SU-DHL-6 (cell line): ENCODE data around the gene ETNK2.

Source experiments
- H2AFZ ChIP-seq: fragments of 200-600 bp; sonication (generic); 2 replicates; pipeline ENCODE4 v1.6.1; 2014; ENCODE audit warnings: low read depth, mild to moderate bottlenecking, moderate library complexity, mixed read lengths, antibody characterized with exemption, low read length; ENCODE audit not compliant: severe bottlenecking
- H3F3A ChIP-seq: fragments of 200-600 bp; shearing (Covaris generic); 2 replicates; pipeline ENCODE4 v1.6.0; 2016; ENCODE audit warnings: antibody characterized with exemption, mild to moderate bottlenecking; ENCODE audit not compliant: insufficient read depth
- H3K27ac ChIP-seq: fragments of 200-600 bp; sonication (generic); 2 replicates; pipeline ENCODE4 v1.5.1; 2016; ENCODE audit warnings: low read depth, mild to moderate bottlenecking, low read length, moderate library complexity, mixed read lengths
- H3K27me3 ChIP-seq: fragments of 200-600 bp; sonication (generic), shearing (Covaris generic); 2 replicates; pipeline ENCODE4 v1.6.0; 2014; ENCODE audit warnings: mild to moderate bottlenecking, low read length
- H3K36me3 ChIP-seq: fragments of 200-600 bp; sonication (generic); 2 replicates; pipeline ENCODE4 v1.6.1; 2014; ENCODE audit warnings: mild to moderate bottlenecking, low read length, mixed read lengths
- H3K4me2 ChIP-seq: fragments of 300-600, 200-600 bp; shearing (Covaris generic), sonication (generic); 2 replicates; pipeline ENCODE4 v1.6.0; 2014; ENCODE audit warnings: low read length, low read depth, mild to moderate bottlenecking; ENCODE audit not compliant: poor library complexity, severe bottlenecking
- H3K4me3 ChIP-seq: fragments of 200-600 bp; sonication (generic); 2 replicates; pipeline ENCODE4 v1.5.1; 2014; ENCODE audit warnings: antibody characterized with exemption, low read length, mild to moderate bottlenecking, mixed read lengths; ENCODE audit not compliant: insufficient read depth, poor library complexity, severe bottlenecking
- H3K79me2 ChIP-seq: fragments of 200-600 bp; sonication (generic); 2 replicates; pipeline ENCODE4 v1.6.1; 2014; ENCODE audit warnings: mild to moderate bottlenecking, low read length, moderate library complexity; ENCODE audit not compliant: insufficient read depth
- H3K9ac ChIP-seq: fragments of 200-600 bp; sonication (generic); 2 replicates; pipeline ENCODE4 v1.7.0; 2014; ENCODE audit warnings: mild to moderate bottlenecking, low read length
- H3K9me2 ChIP-seq: fragments of 200-600 bp; sonication (generic); replicated peaks from 2 replicates; pipeline ENCODE4 v1.6.1; 2014; ENCODE audit warnings: low read length; ENCODE audit not compliant: insufficient read depth
- H3K9me3 ChIP-seq: fragments of 200-600 bp; sonication (generic); 2 replicates; pipeline ENCODE4 v1.6.1; 2014; ENCODE audit warnings: low read length, mixed read lengths; ENCODE audit not compliant: insufficient read depth
- H4K20me1 ChIP-seq: fragments of 200-600 bp; sonication (generic); 2 replicates; pipeline ENCODE4 v1.6.1; 2014; ENCODE audit warnings: low read depth, mild to moderate bottlenecking, antibody characterized with exemption, low read length, moderate library complexity, mixed read lengths
- CTCF ChIP-seq: fragments of 200-600 bp; sonication (generic); IDR thresholded peaks from one replicate; pipeline ENCODE4 v1.5.1; 2017; ENCODE audit warnings: antibody characterized with exemption, mild to moderate bottlenecking, low read length, moderate library complexity; ENCODE audit not compliant: insufficient read depth, poor library complexity, severe bottlenecking
- EZH2phosphoT487 ChIP-seq: fragments of 200-600 bp; sonication (generic), shearing (Covaris generic); conservative IDR thresholded peaks from 2 replicates; pipeline ENCODE4 v1.6.1; 2018; ENCODE audit warnings: mild to moderate bottlenecking, antibody characterized with exemption, low read length, moderate library complexity, mixed read lengths

ETNK2 gene

GRCh38 chr1:204115116-204115515 lies 36.7 kb downstream of the ETNK2 start:
- Histone ChIP-seq H3K9ac (no peak overlapping the region), H4K20me1 (no peaks in the 10 kb centered on the region), H3K4me3 (no peak overlapping the region), H3K27ac (no peak overlapping the region), H3F3A (no peaks in the 10 kb centered on the region), H3K9me2 (no peaks in the 10 kb centered on the region), H3K4me2 (no peak overlapping the region), H3K79me2 (no peaks in the 10 kb centered on the region), H2AFZ (no peak overlapping the region), H3K9me3 (no peaks in the 10 kb centered on the region), H3K36me3 (no peaks in the 10 kb centered on the region), H3K27me3 (no peaks in the 10 kb centered on the region)
- TF ChIP-seq CTCF (no peak), EZH2phosphoT487 (no peak)

GRCh38 chr1:204114606-204115005 lies 37.2 kb downstream of the ETNK2 start:
- no peaks in the 10 kb centered on the region for H3K9me3 ChIP-seq
- H3K9me2 ChIP-seq, result no peaks in the 10 kb centered on the region
- TF ChIP-seq EZH2phosphoT487 (no peak), CTCF (no peak)
- H3K27me3 ChIP-seq, result no peaks in the 10 kb centered on the region
- no peaks in the 10 kb centered on the region for H3K36me3 ChIP-seq
- no peak overlapping the region for H3K9ac ChIP-seq
- no peak overlapping the region for H2AFZ ChIP-seq
- H3K4me2 ChIP-seq, result no peak overlapping the region
- no peak overlapping the region for H3K4me3 ChIP-seq
- no peak overlapping the region for H3K27ac ChIP-seq
- no peaks in the 10 kb centered on the region for H4K20me1 ChIP-seq
- H3K79me2 ChIP-seq, result no peaks in the 10 kb centered on the region
- H3F3A ChIP-seq, result no peaks in the 10 kb centered on the region

- Histone ChIP-seq H3K79me2 (no peaks in the 10 kb centered on the region), H3K27ac (no peak overlapping the region)
Measured at GRCh38 chr1:204113896-204114295, 37.9 kb downstream of the ETNK2 start.

More at GRCh38 chr1:204113896-204114295, 37.9 kb downstream of the ETNK2 start:
- no peaks in the 10 kb centered on the region for H4K20me1 ChIP-seq
- H3K9me2 ChIP-seq, result no peaks in the 10 kb centered on the region
- TF ChIP-seq CTCF, result no peak
- no peak for TF ChIP-seq EZH2phosphoT487
- no peaks in the 10 kb centered on the region for H3F3A ChIP-seq
- no peak overlapping the region for H3K4me3 ChIP-seq
- H3K27me3 ChIP-seq, result no peaks in the 10 kb centered on the region
- H3K9me3 ChIP-seq, result no peaks in the 10 kb centered on the region
- no peak overlapping the region for H3K4me2 ChIP-seq
- no peak overlapping the region for H3K9ac ChIP-seq
- H3K36me3 ChIP-seq, result no peaks in the 10 kb centered on the region
- no peak overlapping the region for H2AFZ ChIP-seq
